IMR-90 (cell line): ENCODE measurements around the gene LRRC8B. TPM values are rescaled to one million over a fixed set of nuclear protein-coding genes. Genes with fewer than 3 reads are reported as not detected.

Experiments used
- ATAC-seq: fragments of 200-7000 bp; cut with Tn5 transposase; 2 replicates; pipeline ENCODE4 v1.9.1; 2020; ENCODE audit warnings: low read depth, mild to moderate bottlenecking, moderate library complexity
- BruUV-seq: library from RNA; stranded (reverse); fragments of 400-500 nt; replicated peaks from 2 replicates; lab custom pipeline; 2021; lab: Mats Ljungman, UMichigan
- CTCF ChIA-PET: fragments of 300-600 bp; formaldehyde crosslinking; extraction: SDS; loops from one replicate; lab custom pipeline; 2021; ENCODE audit warnings: antibody characterized with exemption; lab: Yijun Ruan, JAX
- POLR2A ChIA-PET: fragments of 300-600 bp; sonication (Branson Sonifier 250); formaldehyde crosslinking; loops from one replicate; lab custom pipeline; 2022; ENCODE audit warnings: antibody characterized with exemption; ENCODE audit not compliant: unreplicated experiment; lab: Charles Lee
- DNase-seq: peaks from one replicate; pipeline ENCODE4 v3.0.0; 2013
- H2AFZ ChIP-seq: replicated peaks from 2 replicates; pipeline ENCODE3; 2013; ENCODE audit warnings: low read length, mild to moderate bottlenecking; ENCODE audit not compliant: poor library complexity
- H2AK5ac ChIP-seq: 2 replicates; pipeline ENCODE4 v1.6.1; 2013; ENCODE audit warnings: low read depth, low read length, inconsistent platforms
- H2AK9ac ChIP-seq: replicated peaks from 2 replicates; pipeline ENCODE3; 2013; ENCODE audit warnings: mild to moderate bottlenecking, low read depth, low read length, moderate library complexity; ENCODE audit not compliant: poor library complexity
- H2BK120ac ChIP-seq: 2 replicates; pipeline ENCODE4 v1.6.1; 2013; ENCODE audit warnings: low read depth, low read length, inconsistent platforms
- H2BK15ac ChIP-seq: 3 replicates; pipeline ENCODE4 v1.6.1; 2013; ENCODE audit warnings: low read depth, low read length, inconsistent platforms
- H2BK20ac ChIP-seq: 2 replicates; pipeline ENCODE4 v1.6.1; 2013; ENCODE audit warnings: low read depth, mild to moderate bottlenecking, inconsistent platforms, low read length, moderate library complexity
- H2BK5ac ChIP-seq: 2 replicates; pipeline ENCODE4 v1.6.1; 2013; ENCODE audit warnings: mild to moderate bottlenecking, low read depth, low read length, inconsistent platforms; ENCODE audit not compliant: poor library complexity, severe bottlenecking
- H3K14ac ChIP-seq: replicated peaks from 2 replicates; pipeline ENCODE4 v1.6.1; 2013; ENCODE audit warnings: low read depth, low read length, inconsistent platforms
- H3K18ac ChIP-seq: 2 replicates; pipeline ENCODE4 v1.6.1; 2013; ENCODE audit warnings: low read depth, low read length, control low read depth
- H3K23ac ChIP-seq: 2 replicates; pipeline ENCODE4 v1.6.1; 2013; ENCODE audit warnings: low read depth, low read length, inconsistent platforms
- H3K27ac ChIP-seq: 2 replicates; pipeline ENCODE4 v1.5.1; 2013; ENCODE audit warnings: mild to moderate bottlenecking, control low read depth, low read length; ENCODE audit not compliant: insufficient read depth
- H3K27me3 ChIP-seq: 2 replicates; pipeline ENCODE4 v1.6.1; 2013; ENCODE audit warnings: low read length; ENCODE audit not compliant: control insufficient read depth, insufficient read depth
- H3K36me3 ChIP-seq: 2 replicates; pipeline ENCODE4 v1.6.1; 2013; ENCODE audit warnings: low read length, mixed read lengths; ENCODE audit not compliant: control insufficient read depth, insufficient read depth
- H3K4ac ChIP-seq: 2 replicates; pipeline ENCODE4 v1.6.1; 2013; ENCODE audit warnings: low read depth, low read length, inconsistent platforms
- H3K4me1 ChIP-seq: 2 replicates; pipeline ENCODE4 v1.6.1; 2013; ENCODE audit warnings: low read length, mixed read lengths; ENCODE audit not compliant: control insufficient read depth, insufficient read depth
- H3K4me2 ChIP-seq: 2 replicates; pipeline ENCODE4 v1.6.1; 2013; ENCODE audit warnings: low read depth, mild to moderate bottlenecking, control low read depth, low read length, moderate library complexity
- H3K4me3 ChIP-seq: 2 replicates; pipeline ENCODE4 v1.5.1; 2013; ENCODE audit warnings: low read depth, mild to moderate bottlenecking, control low read depth, low read length, moderate library complexity; ENCODE audit not compliant: insufficient read depth
- H3K56ac ChIP-seq: 2 replicates; pipeline ENCODE4 v1.6.1; 2013; ENCODE audit warnings: low read length, inconsistent platforms; ENCODE audit not compliant: insufficient read depth; ENCODE audit errors: extremely low read depth
- H3K79me1 ChIP-seq, 2 experiments: 2 replicates each; pipeline ENCODE4 v1.6.1; 2013; ENCODE audit warnings: low read length in 2 of 2, inconsistent platforms in 1 of 2, low read depth in 1 of 2
- H3K9ac ChIP-seq: 2 replicates; pipeline ENCODE4 v1.6.1; 2013; ENCODE audit warnings: low read depth, low read length, control low read depth
- H3K9me1 ChIP-seq: 2 replicates; pipeline ENCODE4 v1.6.1; 2013; ENCODE audit warnings: low read length, inconsistent platforms; ENCODE audit not compliant: insufficient read depth
- H3K9me3 ChIP-seq: 2 replicates; pipeline ENCODE4 v1.6.1; 2013; ENCODE audit warnings: low read length; ENCODE audit not compliant: control insufficient read depth, insufficient read depth
- H4K20me1 ChIP-seq: 2 replicates; pipeline ENCODE4 v1.6.1; 2013; ENCODE audit warnings: low read length, inconsistent platforms; ENCODE audit not compliant: insufficient read depth
- H4K5ac ChIP-seq: 2 replicates; pipeline ENCODE4 v1.6.1; 2013; ENCODE audit warnings: mild to moderate bottlenecking, low read depth, low read length, control low read depth
- H4K8ac ChIP-seq, 2 experiments: 2 replicates each; pipeline ENCODE4 v1.6.1; 2013; ENCODE audit warnings: low read depth in 2 of 2, low read length in 2 of 2, control low read depth in 1 of 2, inconsistent platforms in 1 of 2
- H4K91ac ChIP-seq: 2 replicates; pipeline ENCODE4 v1.6.1; 2013; ENCODE audit warnings: low read depth, low read length, inconsistent platforms; ENCODE audit not compliant: insufficient read depth
- BHLHE40 ChIP-seq: fragments of 150-350 bp; IDR thresholded peaks from 2 replicates; pipeline ENCODE4 v1.6.1; 2016; ENCODE audit warnings: mild to moderate bottlenecking, low read depth, low read length
- FOS ChIP-seq: fragments of 150-350 bp; IDR thresholded peaks from 2 replicates; pipeline ENCODE4 v1.6.1; 2016; ENCODE audit warnings: low read depth, low read length
- MAFK ChIP-seq: IDR thresholded peaks from 2 replicates; pipeline ENCODE4 v1.6.1; 2012; ENCODE audit warnings: low read depth, low read length, improper control_type of control experiment
- MAZ ChIP-seq: IDR thresholded peaks from 2 replicates; pipeline ENCODE4 v1.6.1; 2012; ENCODE audit warnings: low read depth, mild to moderate bottlenecking, low read length, improper control_type of control experiment, moderate library complexity, borderline replicate concordance
- MXI1 ChIP-seq: IDR thresholded peaks from 2 replicates; pipeline ENCODE4 v1.6.1; 2012; ENCODE audit warnings: low read depth, mild to moderate bottlenecking, low read length, moderate library complexity, borderline replicate concordance
- NFE2L2 ChIP-seq: fragments of 150-350 bp; IDR thresholded peaks from 2 replicates; pipeline ENCODE4 v1.6.1; 2016; ENCODE audit warnings: low read depth, mild to moderate bottlenecking, low read length
- RFX5 ChIP-seq: IDR thresholded peaks from 2 replicates; pipeline ENCODE4 v1.8.0; 2012; ENCODE audit warnings: low read depth, mild to moderate bottlenecking, low read length, moderate library complexity
- WGBS, 2 experiments: methylation state at CpG; one replicate each; pipeline versions ENCODE4 v1.1.5 to v1.1.7; 2013; ENCODE audit warnings: missing lambda C conversion rate in 2 of 2; ENCODE audit not compliant: insufficient read length in 1 of 2; ENCODE audit errors: extremely low coverage in 2 of 2; 5-methylcytosine and 5-hydroxymethylcytosine counted together
- dilution Hi-C: fragments of 300-500 bp; cut with HindIII; formaldehyde crosslinking; loops from one replicate; pipeline ENCODE4 v1.14.3; 2018; ENCODE audit warnings: low sequenced_read_pairs; ENCODE audit not compliant: unreplicated experiment
- in situ Hi-C: fragments of 300-500 bp; cut with MboI; formaldehyde crosslinking; loops from 3 replicates; pipeline ENCODE4 v1.14.3; 2019; ENCODE audit warnings: low sequenced_read_pairs, inconsistent platforms, mixed read lengths
- intact Hi-C: fragments of 100-400 bp; cut with micrococcal nuclease; formaldehyde crosslinking; loops from 2 replicates; pipeline ENCODE4 v1.10.0; 2022
- polyA plus RNA-seq, 3 experiments: library from polyadenylated mRNA; depleted of rRNA; stranded (reverse); fragments of >200 nt; gene quantifications; 2 replicates each; pipeline ENCODE4 v1.2.3, GENCODE V29; 2012; ENCODE audit warnings: low replicate concordance in 1 of 3
- total RNA-seq: library from RNA; depleted of rRNA; stranded (reverse); fragments of >200 nt; gene quantifications from 2 replicates; pipeline ENCODE4 v1.2.3, GENCODE V29; 2012

The LRRC8B gene
- total and polyA plus RNA-seq, 2 of the 4 experiments (the other 2 are of a cell fraction): 0.74 to 1.8 TPM

DNA sequence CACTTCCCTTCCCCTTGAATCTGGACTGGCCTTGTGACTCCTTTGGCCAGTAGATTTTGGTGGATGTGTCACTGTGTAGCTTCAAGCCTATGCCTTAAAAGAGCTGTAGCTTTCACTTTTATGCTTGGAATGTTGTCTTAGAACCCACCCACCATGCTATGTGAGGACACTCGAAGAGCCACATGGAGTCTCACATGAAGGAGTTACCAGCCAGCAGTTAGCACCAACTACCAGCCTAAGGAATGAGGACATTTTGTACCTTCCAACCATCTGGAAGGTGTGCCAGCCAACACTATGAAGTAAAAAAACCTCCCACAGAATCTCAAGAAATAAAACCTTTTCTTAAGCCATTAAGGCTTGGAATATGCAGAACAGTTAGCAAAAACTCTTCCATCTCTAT is 50.6 kb downstream of the LRRC8B start:
- H3K18ac ChIP-seq: no peak overlapping the region
- H2AFZ ChIP-seq: no peak overlapping the region
- no peak overlapping the region for H3K56ac ChIP-seq
- no peak overlapping the region for H2BK15ac ChIP-seq
- no peak overlapping the region for H4K91ac ChIP-seq
- no peaks in the 10 kb centered on the region for H4K20me1 ChIP-seq
- H2BK20ac ChIP-seq: no peak overlapping the region
- no peak overlapping the region for H3K4ac ChIP-seq
- H2BK5ac ChIP-seq: no peak overlapping the region
- intact Hi-C loops: no loop called here
- no peak overlapping the region for H2AK5ac ChIP-seq
- no peaks in the 10 kb centered on the region for H3K79me1 ChIP-seq
- no CpG with 5 or more reads among the region's 1 CpG for WGBS, 2 experiments
- in situ Hi-C loops: no loop called here
- no TSS peak for BruUV-seq
- ATAC-seq (no peak), DNase-seq (no peak)
- ChIA-PET POLR2A (no interaction called here), CTCF (interaction anchor here (1.1 kb wide), 1 partner anchor 11 kb away, joined by 3 read pairs; no protein-coding TSS in a partner anchor)
- no peak overlapping the region for H3K27ac ChIP-seq
- no peaks in the 10 kb centered on the region for H3K36me3 ChIP-seq
- no peak overlapping the region for H2BK120ac ChIP-seq
- no peak overlapping the region for H3K4me3 ChIP-seq
- no peak overlapping the region for H3K14ac ChIP-seq
- no peak overlapping the region for H4K8ac ChIP-seq
- H3K9ac ChIP-seq: no peak overlapping the region
- TF ChIP-seq MAFK: no peak
- no peak for TF ChIP-seq MAZ
- TF ChIP-seq RFX5: no peak
- no peak for TF ChIP-seq BHLHE40
- no peak for TF ChIP-seq NFE2L2
- no peak for TF ChIP-seq MXI1
- TF ChIP-seq FOS: no peak
- no peaks in the 10 kb centered on the region; the same call in 1 of the 2 replicates for H3K27me3 ChIP-seq
- no peaks in the 10 kb centered on the region for H3K9me3 ChIP-seq
- dilution Hi-C loops: loop anchor here (25.0 kb wide), 1 partner anchor 88 kb away; no protein-coding TSS in a partner anchor
- no peak overlapping the region for H2AK9ac ChIP-seq
- H3K4me2 ChIP-seq: no peak overlapping the region
- H3K9me1 ChIP-seq: no peaks in the 10 kb centered on the region
- H3K4me1 ChIP-seq: no peaks in the 10 kb centered on the region
- H3K23ac ChIP-seq: no peak overlapping the region
- no peak overlapping the region for H4K5ac ChIP-seq
